Measurements from ENCODE around the gene RACGAP1. TPM values are rescaled to one million over a fixed set of nuclear protein-coding genes. Genes with fewer than 3 reads are reported as not detected.

Gene RACGAP1
- total and polyA plus RNA-seq, 2 experiments from 2014 or later: 35.4 to 55.4 TPM

DNA sequence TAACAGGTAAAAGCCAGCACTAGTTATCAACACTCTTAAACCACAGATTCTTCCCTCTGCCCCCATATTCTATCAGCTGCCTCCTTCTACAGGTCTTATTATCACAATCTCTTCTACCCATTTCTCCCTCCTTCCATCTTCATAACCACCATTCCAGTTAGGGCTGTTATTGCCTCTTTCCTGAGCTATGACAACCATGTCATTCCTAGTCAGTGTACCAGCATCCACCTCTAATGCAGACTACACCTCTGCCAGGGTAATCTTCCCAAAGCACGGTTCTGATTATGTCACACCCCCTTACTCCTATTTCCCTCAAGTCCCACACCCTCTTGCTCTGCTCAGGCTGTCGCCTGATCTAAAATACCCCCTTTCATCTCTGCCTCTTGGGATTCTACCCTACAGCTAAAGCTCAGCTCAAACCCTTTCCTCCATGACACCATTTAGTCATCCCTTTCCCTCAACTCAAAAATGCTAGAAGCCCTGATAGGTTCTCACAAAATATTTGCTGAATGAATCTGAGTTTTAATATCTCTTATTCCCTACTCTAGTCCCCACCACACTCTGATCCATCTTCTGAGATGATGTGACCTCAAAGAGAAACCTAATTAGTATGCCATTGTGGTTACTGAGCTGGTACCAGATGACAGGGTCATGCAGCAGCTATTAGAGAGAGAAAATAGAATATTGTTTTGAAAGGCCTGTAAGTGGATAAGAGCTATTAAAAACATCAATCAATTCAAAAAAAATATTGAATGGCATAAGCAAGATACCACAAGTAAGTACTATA lies 11.7 kb downstream of the RACGAP1 start:
- Histone ChIP-seq H3K4me1 (ENCODE audit: insufficient read depth) (peaks cover 14% of the 10 kb centered on the region), H3K9me3 (ENCODE audit: low read depth) (no peaks in the 10 kb centered on the region), H3K4me3 (no peak overlapping the region), H3K27ac (no peak overlapping the region), H4K20me1 (ENCODE audit: insufficient read depth) (no peaks in the 10 kb centered on the region), H2AFZ (no peak overlapping the region), H3K27me3 (replicated peaks; ENCODE audit: insufficient read depth) (no peaks in the 10 kb centered on the region), H3K79me2 (ENCODE audit: insufficient read depth) (peaks cover 100% of the 10 kb centered on the region), H3K4me2 (ENCODE audit: unreplicated experiment) (no peak overlapping the region), H3K36me3 (ENCODE audit: low read depth) (no peaks in the 10 kb centered on the region), H3F3A (ENCODE audit: insufficient read depth) (peaks cover 7% of the 10 kb centered on the region; the same call in 1 of the 2 replicates), H3K9me2 (ENCODE audit: insufficient read depth) (no peaks in the 10 kb centered on the region), H3K9ac (no peak overlapping the region)
- DNase-seq: no peak
- TF ChIP-seq EZH2phosphoT487 (IDR thresholded peaks at IDR 0.05; ENCODE audit: insufficient read depth, low read depth) (no peak), EZH2 (IDR thresholded peaks at IDR 0.05; ENCODE audit: insufficient read depth, poor library complexity, severe bottlenecking) (no peak)
- WGBS, 2 experiments (ENCODE audit: low coverage in 1 of 2, low lambda C conversion rate in 2 of 2, missing lambda C conversion rate in 2 of 2): 76 to 82% methylated on average over 2 of the region's 2 CpGs
- in situ Hi-C loops (cut with MboI): no loop called here

DNA sequence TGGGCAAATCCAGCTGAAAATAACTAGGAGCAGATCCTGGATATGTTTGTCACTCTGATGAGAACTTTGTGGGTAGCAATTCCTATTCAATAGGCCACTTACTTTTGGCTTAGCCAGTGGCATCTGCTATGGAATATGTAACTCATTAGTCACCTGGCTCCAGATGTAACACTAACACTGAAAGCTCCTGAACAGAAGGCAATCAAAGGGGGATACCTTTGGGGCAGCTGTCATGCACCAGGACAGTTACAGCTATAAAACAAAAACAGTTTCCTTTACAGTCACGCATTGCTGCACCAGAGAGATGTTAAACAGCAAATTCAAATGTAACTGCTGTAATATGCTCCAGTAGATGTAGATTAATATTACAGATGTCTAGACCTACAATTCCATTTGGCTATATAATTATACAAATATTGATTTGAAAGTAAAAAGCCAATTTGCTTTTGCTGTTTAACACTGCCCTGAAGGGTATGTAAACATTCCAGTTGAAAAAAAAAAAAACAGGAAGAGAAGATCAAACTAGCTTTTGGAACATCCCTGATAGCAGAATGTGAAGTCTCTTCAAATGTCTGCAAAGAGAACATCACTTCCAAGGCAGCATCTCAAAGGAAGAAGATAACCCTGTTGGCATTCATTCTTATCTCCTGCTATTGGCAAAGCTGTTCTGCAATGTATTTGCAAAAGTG lies 18.4 kb downstream of the RACGAP1 start:
- Histone ChIP-seq H3K36me3 (ENCODE audit: low read depth) (peaks cover 7% of the 10 kb centered on the region), H4K20me1 (ENCODE audit: insufficient read depth) (no peaks in the 10 kb centered on the region), H3K27ac (no peak overlapping the region), H3F3A (ENCODE audit: insufficient read depth) (peaks cover 28% of the 10 kb centered on the region; the same call in 1 of the 2 replicates), H3K27me3 (replicated peaks; ENCODE audit: insufficient read depth) (no peaks in the 10 kb centered on the region), H3K9ac (no peak overlapping the region), H3K9me3 (ENCODE audit: low read depth) (no peaks in the 10 kb centered on the region), H3K4me1 (ENCODE audit: insufficient read depth) (peaks cover 10% of the 10 kb centered on the region), H3K9me2 (ENCODE audit: insufficient read depth) (no peaks in the 10 kb centered on the region), H3K4me3 (no peak overlapping the region), H3K4me2 (ENCODE audit: unreplicated experiment) (no peak overlapping the region), H3K79me2 (ENCODE audit: insufficient read depth) (peaks cover 67% of the 10 kb centered on the region), H2AFZ (no peak overlapping the region)
- TF ChIP-seq EZH2 (IDR thresholded peaks at IDR 0.05; ENCODE audit: insufficient read depth, poor library complexity, severe bottlenecking): no peak
- no peak for TF ChIP-seq EZH2phosphoT487 (IDR thresholded peaks at IDR 0.05; ENCODE audit: insufficient read depth, low read depth)
- peak; percentile 73 for DNase-seq
- 93 to 95% methylated on average over 1 of the region's 1 CpG for WGBS, 2 experiments (ENCODE audit: low coverage in 1 of 2, low lambda C conversion rate in 2 of 2, missing lambda C conversion rate in 2 of 2)
- in situ Hi-C loops (cut with MboI): no loop called here

DNA sequence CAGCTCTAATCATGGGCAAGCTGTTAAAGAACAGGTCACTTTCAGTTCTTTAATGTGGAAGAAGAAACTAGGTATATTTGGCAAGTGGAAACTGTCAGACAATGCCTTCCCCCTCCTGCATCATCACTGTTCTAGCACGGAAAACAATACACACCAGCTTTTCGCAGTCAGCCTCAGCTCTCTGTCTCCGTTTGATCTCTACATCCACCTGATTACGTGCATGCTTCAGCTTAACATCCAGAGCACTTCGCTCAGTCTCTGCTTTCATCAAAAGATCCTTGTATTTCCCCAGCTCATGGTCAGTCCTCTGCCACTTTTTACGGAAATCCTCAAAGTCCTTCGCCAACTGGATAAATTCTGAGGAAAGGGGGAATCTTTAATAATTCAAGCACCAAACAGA lies 19.0 kb downstream of the RACGAP1 start:
- 94 to 97% methylated on average over 7 of the region's 7 CpGs for WGBS, 2 experiments (ENCODE audit: low coverage in 1 of 2, low lambda C conversion rate in 2 of 2, missing lambda C conversion rate in 2 of 2)
- H3K9me3 ChIP-seq (ENCODE audit: low read depth): no peaks in the 10 kb centered on the region
- H3K79me2 ChIP-seq (ENCODE audit: insufficient read depth): peaks cover 61% of the 10 kb centered on the region
- no peaks in the 10 kb centered on the region for H3K27me3 ChIP-seq (replicated peaks; ENCODE audit: insufficient read depth)
- no peaks in the 10 kb centered on the region for H4K20me1 ChIP-seq (ENCODE audit: insufficient read depth)
- peaks cover 10% of the 10 kb centered on the region for H3K4me1 ChIP-seq (ENCODE audit: insufficient read depth)
- no peak overlapping the region for H3K4me2 ChIP-seq (ENCODE audit: unreplicated experiment)
- in situ Hi-C loops (cut with MboI): no loop called here
- DNase-seq: no peak
- no peak overlapping the region for H3K27ac ChIP-seq
- H2AFZ ChIP-seq: no peak overlapping the region
- no peaks in the 10 kb centered on the region for H3K9me2 ChIP-seq (ENCODE audit: insufficient read depth)
- peaks cover 28% of the 10 kb centered on the region; the same call in 1 of the 2 replicates for H3F3A ChIP-seq (ENCODE audit: insufficient read depth)
- H3K36me3 ChIP-seq (ENCODE audit: low read depth): peaks cover 7% of the 10 kb centered on the region
- TF ChIP-seq EZH2 (IDR thresholded peaks at IDR 0.05; ENCODE audit: insufficient read depth, poor library complexity, severe bottlenecking) (no peak), EZH2phosphoT487 (IDR thresholded peaks at IDR 0.05; ENCODE audit: insufficient read depth, low read depth) (no peak)
- H3K4me3 ChIP-seq: no peak overlapping the region
- H3K9ac ChIP-seq: no peak overlapping the region

DNA sequence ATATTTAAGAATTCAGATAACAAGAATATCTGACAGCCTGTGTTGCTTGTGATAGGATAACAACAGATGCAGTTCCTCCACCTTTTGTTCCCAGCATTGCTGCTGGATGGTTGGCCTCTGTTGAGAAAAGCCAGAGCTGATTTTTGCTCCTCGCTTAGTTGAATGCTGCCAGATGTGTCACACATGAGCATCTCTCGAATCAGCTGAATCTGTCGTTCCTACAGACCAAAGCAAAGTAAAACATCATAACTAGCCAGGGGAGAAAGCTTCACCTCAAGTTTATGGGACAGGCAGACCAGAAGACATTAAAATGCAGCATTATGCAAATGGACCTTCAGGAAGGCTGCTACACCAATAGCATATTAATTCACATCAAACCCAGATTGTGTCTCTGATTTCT lies 20.1 kb downstream of the RACGAP1 start:
- no peak overlapping the region for H3K9ac ChIP-seq
- no peaks in the 10 kb centered on the region for H3K9me2 ChIP-seq (ENCODE audit: insufficient read depth)
- H3K79me2 ChIP-seq (ENCODE audit: insufficient read depth): peaks cover 50% of the 10 kb centered on the region
- H3K9me3 ChIP-seq (ENCODE audit: low read depth): no peaks in the 10 kb centered on the region
- peaks cover 28% of the 10 kb centered on the region; the same call in 1 of the 2 replicates for H3F3A ChIP-seq (ENCODE audit: insufficient read depth)
- no peak for DNase-seq
- H4K20me1 ChIP-seq (ENCODE audit: insufficient read depth): no peaks in the 10 kb centered on the region
- peaks cover 10% of the 10 kb centered on the region for H3K4me1 ChIP-seq (ENCODE audit: insufficient read depth)
- TF ChIP-seq EZH2phosphoT487 (IDR thresholded peaks at IDR 0.05; ENCODE audit: insufficient read depth, low read depth) (no peak), EZH2 (IDR thresholded peaks at IDR 0.05; ENCODE audit: insufficient read depth, poor library complexity, severe bottlenecking) (no peak)
- no peaks in the 10 kb centered on the region for H3K27me3 ChIP-seq (replicated peaks; ENCODE audit: insufficient read depth)
- in situ Hi-C loops (cut with MboI): no loop called here
- no peak overlapping the region for H3K4me3 ChIP-seq
- no peak overlapping the region for H3K4me2 ChIP-seq (ENCODE audit: unreplicated experiment)
- H3K36me3 ChIP-seq (ENCODE audit: low read depth): peaks cover 7% of the 10 kb centered on the region
- no peak overlapping the region for H3K27ac ChIP-seq
- H2AFZ ChIP-seq: no peak overlapping the region
- 59 to 72% methylated on average over 3 of the region's 3 CpGs for WGBS, 2 experiments (ENCODE audit: low coverage in 1 of 2, low lambda C conversion rate in 2 of 2, missing lambda C conversion rate in 2 of 2)

All from GM23248 (cell line).